ENCODE data around the gene HMCN2.

HMCN2 gene

DNA sequence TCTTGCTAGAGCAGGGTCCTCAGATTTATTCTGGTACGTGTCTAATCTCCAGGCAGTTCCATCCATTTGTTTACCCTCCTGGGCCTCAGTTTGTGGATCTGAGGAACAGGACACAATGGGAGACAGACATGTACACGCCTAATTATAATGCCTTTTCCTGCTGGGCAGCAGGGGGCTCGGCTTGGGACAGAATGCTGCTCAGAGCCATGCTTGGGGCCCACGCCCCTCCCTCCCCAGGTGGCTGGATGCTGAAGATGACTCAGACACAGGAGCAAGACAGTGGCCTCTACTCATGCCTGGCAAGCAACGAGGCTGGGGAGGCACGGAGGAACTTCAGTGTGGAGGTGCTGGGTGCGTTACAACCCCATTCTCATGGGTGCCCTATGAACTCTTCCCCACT is 106.5 kb downstream of the HMCN2 start:
- no peak for FAIRE-seq

DNA sequence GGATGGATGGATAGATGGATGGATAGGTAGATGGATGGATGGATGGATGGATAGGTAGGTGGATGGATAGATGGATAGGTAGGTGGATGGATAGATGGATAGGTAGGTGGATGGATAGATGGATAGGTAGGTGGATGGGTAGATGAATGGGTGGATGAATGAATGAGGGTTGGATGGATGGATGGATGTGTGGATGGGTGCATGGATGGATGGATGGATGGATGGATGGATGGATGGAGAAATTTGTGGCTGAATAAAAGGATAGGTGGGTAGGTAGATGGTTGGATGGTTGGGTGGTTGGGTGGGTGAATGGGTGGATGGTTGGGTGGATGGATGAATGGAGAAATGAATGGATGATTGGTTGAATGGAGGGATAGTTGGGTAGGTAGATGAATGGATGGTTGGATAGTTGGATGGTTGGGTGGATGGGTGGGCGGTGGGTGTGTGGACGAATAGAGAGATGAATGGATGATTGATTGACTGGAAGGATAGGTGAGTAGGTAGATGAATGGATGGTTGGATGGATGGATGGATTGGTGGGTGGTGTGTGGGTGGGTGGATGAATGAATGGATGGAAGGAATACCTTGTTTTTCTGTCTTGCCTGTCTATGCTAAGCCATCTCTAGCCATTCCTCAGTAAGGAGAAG is 108.2 kb downstream of the HMCN2 start:
- no peak for FAIRE-seq

DNA sequence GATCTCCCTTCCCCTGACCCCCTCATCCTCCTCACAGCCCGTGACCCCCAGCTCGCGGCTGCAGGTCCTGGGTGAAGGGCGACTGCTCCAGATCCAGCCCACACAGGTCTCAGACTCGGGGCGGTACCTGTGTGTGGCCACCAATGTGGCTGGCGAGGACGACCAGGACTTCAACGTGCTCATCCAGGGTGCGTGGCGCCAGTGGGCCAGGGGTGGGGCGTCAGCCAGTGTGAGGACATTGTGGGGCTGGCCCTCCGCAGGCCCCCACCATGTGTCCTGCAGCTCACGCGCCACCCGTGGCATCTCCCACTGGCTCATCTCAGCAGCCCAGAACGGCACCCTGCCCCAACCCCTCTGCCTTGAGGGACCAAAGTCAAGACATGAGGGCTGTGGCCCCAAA is 112.1 kb downstream of the HMCN2 start:
- FAIRE-seq, result no peak

DNA sequence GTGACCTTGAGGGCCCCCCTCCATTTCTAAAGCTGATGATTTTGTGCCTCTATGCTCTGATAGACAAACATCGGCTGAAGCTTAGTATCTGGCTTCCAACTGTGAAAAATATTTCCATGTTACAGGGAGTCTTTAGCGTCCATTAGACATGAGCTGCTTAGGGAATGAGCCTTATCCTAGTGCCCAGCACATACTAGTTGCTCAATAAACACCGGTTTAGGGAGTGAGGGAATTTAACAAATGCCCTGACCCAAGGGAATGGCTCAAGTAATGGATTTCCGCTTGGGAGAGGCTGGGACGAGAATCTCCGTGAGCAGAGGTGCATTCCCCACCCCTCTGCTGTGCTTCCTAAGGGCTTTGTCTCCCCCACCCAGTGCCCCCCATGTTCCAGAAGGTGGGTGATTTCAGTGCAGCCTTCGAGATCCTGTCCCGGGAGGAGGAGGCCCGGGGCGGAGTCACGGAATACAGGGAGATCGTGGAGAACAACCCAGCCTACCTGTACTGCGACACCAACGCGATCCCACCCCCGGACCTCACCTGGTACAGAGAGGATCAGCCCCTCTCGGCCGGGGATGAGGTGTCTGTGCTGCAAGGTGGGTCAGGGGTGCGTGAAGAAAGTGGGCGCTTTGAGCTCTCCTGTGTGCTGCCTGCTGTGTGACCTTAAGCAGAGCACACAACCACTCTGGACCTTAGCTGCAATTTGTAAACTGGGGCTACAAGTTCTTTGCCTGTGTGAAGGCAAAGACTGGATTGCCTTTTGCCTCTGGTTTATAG is 113.5 kb downstream of the HMCN2 start:
- FAIRE-seq, result no peak

DNA sequence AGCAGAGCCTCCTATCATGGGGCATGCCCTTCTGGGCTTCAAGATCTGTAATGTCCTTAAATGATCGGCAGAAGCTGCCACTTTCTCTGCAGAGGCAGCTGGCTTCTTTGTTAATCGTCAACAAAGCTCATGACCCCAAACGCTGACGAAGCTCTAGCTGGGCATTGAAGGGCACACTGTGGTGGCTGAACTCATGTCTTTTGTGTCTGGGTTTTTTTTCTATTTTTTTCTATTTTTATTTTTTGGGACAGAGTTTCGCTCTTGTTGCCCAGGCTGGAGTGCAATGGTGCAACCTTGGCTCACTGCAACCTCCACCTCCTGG is 114.0 kb downstream of the HMCN2 start:
- FAIRE-seq, result no peak

DNA sequence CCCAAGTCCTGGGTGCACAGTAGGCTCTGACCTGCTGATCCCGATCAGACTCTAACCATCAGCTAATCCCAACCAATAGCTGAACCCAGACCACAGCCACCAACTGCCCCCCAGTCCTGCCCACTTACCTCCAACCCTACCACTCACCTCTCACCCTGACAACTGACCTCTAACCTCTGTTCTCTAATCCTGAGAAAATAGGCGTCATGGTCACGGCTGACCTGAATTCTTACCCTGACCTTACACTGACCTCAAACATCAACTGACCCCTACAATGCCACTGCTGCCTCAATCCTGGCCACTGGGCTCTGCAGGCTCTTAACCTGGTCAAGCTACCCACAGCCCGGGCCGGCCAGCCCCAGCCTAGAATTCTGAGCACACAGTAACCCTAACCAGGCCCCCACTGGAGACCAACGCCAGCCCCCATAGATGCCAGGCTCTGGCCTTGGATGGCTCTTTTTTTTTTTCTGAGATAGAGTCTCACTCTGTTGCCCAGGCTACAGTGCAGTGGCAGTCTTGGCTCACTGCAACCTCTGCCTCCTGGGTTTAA is 115.4 kb downstream of the HMCN2 start:
- FAIRE-seq, result no peak

DNA sequence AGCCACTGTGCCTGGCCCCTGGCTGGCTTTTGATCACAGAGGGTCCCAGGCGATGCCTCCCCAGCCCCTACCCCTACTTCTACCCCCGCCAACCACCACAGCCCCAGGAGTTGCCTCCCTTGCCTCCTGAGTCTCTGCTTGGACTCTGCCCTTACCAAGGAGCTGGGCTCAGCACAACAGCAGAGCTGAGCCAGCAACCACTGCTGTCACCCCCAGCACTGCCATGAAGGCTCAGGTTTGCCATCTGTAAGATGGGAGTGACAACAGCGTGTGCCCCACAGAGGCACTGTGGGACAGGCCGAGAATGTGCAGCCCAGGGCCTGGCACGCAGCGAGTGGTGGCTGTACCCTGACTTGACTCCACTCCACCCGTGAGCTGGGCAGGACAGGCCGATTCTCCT is 116.1 kb downstream of the HMCN2 start:
- no peak for FAIRE-seq

DNA sequence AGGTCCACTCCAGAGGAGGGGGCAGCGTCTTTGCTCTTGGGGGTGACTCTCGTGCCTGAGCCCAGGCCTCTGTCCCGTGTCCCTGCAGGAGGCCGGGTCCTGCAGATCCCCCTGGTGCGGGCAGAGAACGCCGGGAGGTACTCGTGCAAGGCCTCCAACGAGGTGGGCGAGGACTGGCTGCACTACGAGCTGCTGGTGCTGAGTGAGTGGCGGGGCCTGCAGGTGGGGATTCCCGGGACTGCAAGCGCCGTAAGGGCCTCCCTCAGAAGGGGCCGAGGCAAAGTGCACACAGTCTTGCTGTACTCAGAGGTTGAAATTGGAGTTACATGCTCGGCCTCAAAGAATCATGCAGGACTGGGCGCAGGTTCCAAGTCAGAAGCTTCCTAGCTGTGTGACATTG is 116.5 kb downstream of the HMCN2 start:
- no peak for FAIRE-seq

DNA sequence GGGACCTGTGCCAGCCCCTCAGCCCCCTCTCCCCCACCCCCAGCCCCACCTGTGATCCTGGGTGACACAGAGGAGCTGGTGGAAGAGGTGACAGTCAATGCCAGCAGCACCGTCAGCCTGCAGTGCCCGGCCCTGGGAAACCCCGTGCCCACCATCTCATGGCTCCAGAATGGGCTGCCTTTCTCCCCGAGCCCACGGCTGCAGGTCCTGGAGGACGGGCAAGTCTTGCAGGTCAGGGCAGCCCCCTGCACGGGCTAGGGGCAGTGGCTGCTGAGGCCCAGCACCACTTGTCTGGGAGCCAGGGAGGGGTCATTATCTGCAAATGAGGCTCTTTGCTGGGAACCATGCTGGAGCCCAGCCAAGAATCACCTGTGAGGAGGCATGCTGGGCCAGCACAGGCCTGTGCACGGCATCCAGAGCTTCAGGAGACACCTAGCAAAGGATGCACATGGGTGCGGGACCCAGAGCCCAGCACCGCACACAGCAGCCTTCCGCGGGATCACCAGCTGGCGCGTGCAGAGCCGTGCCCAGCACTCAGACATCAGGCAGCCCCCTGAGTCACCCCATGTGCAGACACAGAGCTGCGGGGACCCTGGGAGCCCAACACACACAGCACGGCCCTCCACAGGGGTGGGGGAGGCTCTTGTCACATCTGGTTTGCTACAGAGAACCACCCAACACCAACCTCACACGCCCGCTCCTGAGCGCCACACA is 117.2 kb downstream of the HMCN2 start:
- FAIRE-seq, result no peak

DNA sequence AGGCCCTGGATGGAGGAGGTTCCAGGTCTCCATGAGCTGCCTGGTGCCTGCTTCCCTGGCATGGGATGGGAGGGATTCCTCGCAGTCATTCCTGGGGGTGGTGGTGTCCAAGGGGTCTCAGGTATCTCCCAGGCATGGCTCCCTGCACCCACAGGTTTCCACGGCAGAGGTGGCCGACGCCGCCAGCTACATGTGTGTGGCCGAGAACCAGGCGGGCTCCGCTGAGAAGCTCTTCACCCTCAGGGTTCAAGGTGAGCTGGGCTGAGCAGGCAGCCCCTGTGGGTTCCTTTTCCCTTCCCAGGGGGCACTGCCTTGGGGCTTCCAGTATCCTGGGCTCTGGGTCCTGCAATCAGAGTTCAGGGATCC is 117.8 kb downstream of the HMCN2 start:
- no peak for FAIRE-seq

DNA sequence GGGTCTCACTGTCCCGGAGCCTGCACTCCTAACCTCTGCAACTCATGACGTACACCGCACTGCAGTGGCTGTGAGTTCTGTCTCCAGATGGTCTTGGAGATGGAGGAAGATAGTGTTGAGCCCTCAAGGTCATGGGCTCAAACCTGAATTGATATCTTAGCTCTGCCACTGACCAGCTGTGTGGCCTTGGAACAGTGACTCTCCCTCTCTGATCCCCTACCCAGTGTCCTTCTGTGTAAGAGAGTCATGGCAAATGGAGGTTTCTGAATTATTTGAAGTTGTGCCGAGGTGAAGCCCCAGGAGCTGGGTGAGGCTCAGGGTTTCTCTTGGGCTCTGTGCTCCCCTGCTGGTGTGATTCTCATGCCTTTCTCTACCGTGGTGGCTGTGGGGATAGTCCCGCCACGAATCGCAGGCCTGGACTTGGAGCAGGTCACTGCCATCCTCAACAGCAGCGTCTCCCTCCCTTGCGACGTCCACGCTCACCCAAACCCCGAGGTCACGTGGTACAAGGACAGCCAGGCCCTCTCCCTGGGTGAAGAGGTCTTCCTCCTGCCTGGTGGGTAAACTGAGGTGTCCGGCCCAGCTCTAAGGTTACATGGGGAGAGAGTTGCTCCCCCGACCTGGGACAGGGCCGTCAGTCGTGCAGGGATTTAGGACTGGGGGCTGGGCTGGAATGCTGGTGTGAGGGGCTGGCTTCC is 118.6 kb downstream of the HMCN2 start:
- FAIRE-seq, result no peak

DNA sequence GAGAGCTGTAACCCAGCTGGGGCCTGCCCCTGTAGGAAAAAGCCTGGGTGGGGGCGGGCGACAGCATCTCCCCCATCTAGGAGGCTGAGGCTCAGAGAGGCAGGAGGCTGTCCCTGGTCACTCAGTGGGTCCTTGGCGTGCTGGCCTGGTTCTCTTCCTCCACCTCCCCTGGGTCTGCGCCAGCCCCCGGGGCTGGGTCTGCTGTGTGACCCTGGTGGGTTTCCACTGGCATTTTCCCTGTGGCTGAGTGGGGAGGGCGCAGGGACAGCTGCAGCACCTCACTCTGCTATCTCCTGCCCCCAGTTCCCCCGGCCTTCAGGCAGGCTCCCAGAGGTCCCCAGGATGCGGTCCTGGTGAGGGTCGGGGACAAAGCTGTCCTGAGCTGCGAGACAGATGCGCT is 119.7 kb downstream of the HMCN2 start:
- no peak for FAIRE-seq

DNA sequence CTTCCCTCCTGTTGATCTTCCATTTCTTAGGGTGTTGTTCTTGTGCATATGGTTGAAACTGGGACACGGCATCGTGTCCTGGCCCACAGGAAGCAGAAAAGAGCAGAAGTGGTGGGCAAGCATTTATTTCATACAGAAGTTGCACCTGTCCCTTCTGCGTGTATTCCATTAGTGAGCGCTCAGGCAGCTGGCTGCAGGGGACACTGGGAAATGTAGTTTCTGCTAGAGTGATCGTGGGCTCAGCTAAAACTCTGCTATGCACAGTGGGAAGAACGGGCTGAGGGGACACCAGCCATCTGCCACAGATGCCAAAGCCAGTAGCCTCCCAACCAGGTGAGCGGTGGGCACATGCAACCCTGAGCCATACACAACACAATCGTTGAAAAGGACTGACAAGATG is 121.8 kb downstream of the HMCN2 start:
- FAIRE-seq, result no peak

DNA sequence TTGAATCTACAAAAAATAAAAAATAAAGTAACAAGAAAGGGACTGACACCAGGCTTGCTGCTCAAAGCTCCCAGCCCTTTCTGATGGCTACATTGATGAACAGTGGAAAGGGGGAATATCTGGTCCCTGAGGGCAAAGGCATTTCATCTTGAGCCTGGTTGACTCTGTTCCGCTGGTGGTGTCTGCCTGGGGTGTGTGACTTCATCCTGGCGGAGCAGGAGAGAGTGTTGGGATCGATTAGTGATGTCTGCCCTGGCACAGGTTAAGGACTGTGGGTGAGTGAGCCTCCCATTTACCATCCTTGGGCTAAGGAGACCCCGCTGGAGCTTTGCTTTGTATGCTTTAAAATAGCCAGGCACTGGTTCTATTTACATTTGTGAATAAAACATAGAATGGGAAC is 122.3 kb downstream of the HMCN2 start:
- FAIRE-seq, result no peak

DNA sequence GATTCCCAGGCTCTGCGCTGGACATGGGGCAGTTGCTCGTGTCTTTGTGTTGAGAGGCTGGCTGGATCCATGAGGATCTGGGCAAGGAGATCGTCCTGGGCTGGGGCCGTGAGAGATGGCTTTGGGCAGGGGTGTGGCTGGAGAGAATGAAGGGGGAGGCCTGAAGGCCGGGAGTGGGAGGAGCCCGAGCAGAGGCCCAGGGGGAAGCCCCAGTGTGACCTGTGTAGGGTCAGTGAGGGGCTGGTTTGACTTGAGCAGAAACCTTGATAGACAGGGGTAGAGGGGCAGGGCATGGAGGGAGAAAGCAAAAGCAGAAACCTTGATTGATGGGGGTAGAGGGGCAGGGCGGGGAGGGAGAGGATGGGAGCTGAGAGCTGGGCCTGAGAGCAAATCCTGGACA is 124.8 kb downstream of the HMCN2 start:
- no peak for FAIRE-seq

DNA sequence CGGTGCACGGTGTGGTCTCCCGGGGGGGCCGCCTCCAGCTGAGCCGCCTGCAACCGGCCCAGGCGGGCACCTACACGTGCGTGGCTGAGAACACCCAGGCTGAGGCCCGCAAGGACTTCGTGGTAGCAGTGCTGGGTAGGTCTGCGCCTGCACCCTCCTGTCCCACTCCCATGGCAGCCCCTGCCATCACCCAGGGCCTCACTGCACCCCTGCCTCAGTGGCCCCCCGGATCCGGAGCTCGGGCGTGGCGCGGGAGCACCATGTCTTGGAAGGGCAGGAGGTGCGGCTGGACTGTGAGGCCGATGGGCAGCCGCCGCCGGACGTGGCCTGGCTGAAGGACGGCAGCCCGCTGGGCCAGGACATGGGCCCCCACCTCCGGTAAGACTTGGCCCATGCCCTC is 125.4 kb downstream of the HMCN2 start:
- no peak for FAIRE-seq

DNA sequence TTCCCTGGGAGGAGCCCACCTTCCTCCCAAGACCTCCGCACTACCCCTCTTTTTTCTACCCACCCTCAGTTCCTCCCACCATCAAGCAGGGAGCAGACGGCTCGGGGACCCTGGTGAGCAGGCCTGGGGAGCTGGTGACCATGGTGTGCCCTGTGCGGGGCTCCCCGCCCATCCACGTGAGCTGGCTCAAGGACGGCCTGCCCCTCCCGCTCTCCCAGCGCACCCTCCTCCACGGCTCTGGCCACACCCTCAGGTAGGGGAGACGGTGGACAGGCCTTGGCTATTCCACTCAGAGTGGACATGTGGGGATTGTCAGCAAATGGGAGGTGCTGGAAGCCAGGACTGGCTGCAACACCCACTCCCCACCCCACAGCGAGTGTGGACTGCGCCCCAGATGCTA is 126.3 kb downstream of the HMCN2 start:
- FAIRE-seq, result no peak

DNA sequence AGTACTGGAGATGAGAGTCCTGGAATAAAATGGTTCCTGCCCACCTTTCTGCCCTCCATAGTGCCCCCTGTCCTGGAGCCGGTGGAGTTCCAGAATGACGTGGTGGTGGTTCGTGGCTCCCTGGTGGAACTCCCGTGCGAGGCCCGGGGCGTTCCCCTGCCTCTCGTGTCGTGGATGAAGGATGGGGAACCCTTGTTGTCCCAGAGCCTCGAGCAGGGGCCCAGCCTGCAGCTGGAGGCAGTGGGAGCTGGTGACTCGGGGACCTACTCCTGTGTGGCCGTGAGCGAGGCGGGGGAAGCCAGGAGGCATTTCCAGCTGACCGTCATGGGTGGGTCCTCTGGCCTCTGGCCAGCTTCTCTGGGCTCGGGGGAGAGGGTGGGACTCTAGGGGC is 128.1 kb downstream of the HMCN2 start:
- FAIRE-seq, result no peak

DNA sequence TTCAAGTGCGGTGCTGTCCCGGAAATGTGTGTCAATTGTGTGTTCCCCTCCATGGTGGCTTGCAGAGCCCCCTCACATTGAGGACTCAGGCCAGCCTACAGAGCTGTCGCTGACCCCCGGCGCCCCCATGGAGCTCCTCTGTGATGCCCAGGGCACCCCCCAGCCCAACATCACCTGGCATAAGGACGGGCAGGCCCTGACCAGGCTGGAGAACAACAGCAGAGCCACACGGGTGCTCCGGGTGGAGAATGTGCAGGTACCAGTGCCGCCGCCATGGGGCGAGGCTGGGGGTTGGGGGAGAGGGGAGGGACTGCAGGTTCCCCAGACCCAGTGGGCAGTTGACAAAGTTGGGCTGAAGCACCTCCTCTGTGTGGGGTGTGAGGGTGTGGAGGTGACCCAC is 128.8 kb downstream of the HMCN2 start:
- FAIRE-seq, result no peak

DNA sequence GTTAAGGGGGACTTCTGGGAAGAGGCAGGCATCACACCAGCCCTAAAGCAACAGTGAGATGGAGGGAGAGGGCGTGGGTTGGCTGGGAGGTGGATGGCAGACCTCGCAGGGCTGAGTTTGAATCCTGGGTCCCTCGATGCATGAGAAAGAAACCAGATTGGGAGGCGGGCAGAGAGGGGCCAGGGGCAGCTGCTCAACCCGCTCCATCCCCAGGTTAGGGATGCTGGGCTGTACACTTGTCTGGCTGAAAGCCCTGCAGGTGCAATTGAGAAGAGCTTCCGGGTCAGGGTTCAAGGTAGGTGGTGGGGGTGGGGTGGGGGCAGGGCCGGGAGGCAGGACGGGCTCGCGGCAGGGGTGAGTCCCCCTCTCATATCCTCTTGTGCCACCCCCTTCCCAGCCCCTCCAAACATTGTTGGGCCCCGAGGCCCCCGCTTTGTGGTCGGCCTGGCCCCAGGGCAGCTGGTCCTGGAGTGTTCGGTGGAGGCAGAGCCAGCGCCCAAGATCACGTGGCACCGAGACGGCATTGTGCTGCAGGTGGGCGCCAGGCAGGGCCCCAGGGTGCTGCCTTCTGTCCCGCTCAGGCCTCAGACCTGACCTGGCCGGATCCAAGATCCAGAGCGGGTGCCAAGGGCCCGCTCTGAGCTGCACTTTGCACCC is 129.4 kb downstream of the HMCN2 start:
- FAIRE-seq, result no peak

DNA sequence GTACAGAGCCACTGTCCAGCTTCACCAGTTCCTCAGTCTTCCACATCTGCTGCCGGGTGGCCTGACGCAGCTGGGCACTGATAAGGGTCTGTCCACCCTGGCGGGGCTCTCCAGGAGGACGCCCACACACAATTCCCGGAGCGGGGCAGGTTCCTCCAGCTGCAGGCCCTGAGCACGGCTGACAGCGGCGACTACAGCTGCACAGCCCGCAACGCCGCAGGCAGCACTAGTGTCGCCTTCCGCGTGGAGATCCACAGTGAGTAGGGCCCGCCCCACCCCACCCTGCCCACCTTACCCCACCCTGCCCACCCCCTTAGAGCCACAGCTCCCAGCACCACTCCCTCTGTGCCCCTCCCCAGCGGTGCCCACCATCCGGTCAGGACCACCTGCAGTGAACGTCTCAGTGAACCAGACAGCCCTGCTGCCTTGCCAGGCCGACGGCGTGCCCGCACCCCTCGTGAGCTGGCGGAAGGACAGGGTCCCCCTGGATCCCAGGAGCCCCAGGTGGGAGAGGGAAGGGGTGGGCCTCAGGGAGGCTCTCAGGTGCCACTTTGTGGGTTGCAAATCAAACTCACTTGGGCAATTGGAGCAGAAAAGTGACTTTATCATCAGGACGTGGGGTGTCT is 130.4 kb downstream of the HMCN2 start:
- FAIRE-seq, result no peak

DNA sequence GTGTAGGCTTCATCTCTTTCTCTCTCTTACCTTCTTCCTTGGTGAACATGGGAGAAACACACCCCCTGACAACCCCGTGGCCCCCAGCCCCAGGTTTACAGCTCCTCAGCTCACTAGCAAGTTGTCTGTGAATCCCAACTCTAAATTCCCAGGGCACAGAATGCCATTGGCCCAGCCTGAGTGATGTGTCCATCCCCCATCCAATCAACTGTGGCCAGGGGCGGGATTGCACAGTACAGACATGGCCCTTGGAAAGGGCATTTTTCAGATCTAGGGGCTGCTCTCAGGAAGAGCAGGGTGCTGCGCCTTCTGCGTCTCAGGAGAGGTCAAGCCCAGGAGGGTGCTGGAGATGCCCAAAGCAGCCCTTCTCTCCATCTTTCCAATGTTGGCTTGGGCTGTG is 131.0 kb downstream of the HMCN2 start:
- no peak for FAIRE-seq

Measured in A204.1 (cell line).